ENCODE data around the gene SLC27A2.

The SLC27A2 gene

DNA sequence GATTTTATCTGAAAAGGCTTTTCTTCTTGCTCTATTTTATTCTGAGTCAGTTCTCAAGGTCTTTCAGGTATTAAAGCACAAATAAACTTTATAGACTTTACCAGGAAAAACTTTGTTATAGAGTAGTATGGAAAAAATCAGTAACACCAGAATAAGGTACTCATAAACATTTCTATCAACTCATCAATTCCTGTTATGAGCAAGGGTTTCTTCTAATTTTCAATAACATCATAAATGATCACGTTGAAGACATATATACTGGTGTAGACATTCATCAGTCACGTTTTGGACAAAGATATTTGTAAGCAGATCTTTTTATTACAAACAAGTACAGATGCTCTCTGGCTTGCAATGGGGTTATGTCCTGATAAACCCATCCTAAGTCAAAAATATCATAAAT lies 93.1 kb downstream of the SLC27A2 start:
- DNase-seq (ENCODE audit: low read depth, low spot score), result no peak

DNA sequence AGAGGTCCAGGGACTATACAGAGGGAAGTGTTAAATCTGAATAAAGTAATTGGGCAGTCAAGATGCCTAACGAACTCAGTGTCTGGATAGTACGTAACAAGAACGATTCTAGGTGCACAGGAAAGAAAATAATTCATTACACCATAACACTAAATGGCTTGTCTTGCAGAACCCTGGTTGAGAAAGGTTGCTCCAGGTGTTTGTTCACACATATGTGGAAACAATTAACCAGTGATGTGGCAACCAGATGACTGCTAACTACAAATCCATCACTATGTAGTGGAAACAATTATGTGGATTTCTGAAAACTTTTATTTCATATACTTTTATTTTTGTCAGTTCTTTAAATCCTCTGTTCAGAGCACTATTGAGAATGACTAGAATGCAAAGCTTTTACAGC lies 93.9 kb downstream of the SLC27A2 start:
- no peak for DNase-seq (ENCODE audit: low read depth, low spot score)

GRCh38 chr15:50277370-50277769 lies 95.4 kb downstream of the SLC27A2 start:
- no peak for DNase-seq (ENCODE audit: low read depth, low spot score)

- no peak for DNase-seq (ENCODE audit: low read depth, low spot score)
Measured at GRCh38 chr15:50278496-50278895, 96.5 kb downstream of the SLC27A2 start.

GRCh38 chr15:50280271-50280670 lies 98.3 kb downstream of the SLC27A2 start:
- no peak for DNase-seq (ENCODE audit: low read depth, low spot score)

DNA sequence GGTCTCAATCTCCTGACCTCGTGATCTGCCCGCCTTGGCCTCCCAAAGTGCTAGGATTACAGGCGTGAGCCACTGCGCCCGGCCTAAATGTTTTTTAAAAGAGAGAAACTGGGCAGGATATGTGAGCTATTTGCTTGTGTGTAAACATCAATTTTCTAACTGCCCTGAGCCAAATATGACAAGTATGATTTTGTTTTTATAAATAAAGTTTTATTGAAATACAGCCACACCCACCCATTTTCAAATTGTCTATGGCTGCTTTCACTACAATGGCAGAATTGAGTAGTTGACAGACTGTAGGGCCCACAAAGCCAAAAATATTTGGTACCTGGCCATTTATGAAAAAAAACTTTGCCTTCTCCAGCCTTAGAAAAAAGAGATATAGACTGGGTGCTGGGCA lies 99.4 kb downstream of the SLC27A2 start:
- no peak for DNase-seq (ENCODE audit: low read depth, low spot score)
